Heart left ventricle (tissue), 16 donors: ENCODE results near the gene DDIT4L. TPM values are rescaled to one million over a fixed set of nuclear protein-coding genes. Genes with fewer than 3 reads are reported as not detected.
A peak's percentile ranks its signal among the peaks of the same experiment; 100 is the strongest.

Source experiments
- ATAC-seq, 4 donors: fragments of 200-7000 bp; cut with Tn5 transposase; one replicate each; pipeline ENCODE4 v1.9.1; 2020 to 2022; ENCODE audit warnings: moderate library complexity in 4 of 4, mild to moderate bottlenecking in 3 of 4, moderate number of reproducible peaks in 1 of 4
- DNase-seq, 5 donors: peaks; one replicate each; pipeline ENCODE4 v3.0.0-alpha.2; 2020
- H3K27ac ChIP-seq, 12 donors: fragments of 200-600 bp; sonication (generic) in 4 of 12; one replicate each; pipeline versions ENCODE4 v1.5.0 to v1.8.0; 2016 to 2022; ENCODE audit warnings: mild to moderate bottlenecking in 2 of 12
- H3K27me3 ChIP-seq, 9 donors: fragments of 200-600 bp; sonication (generic) in 2 of 9; one replicate each; pipeline versions ENCODE4 v1.5.1 to v1.8.0; 2016 to 2022; ENCODE audit warnings: mild to moderate bottlenecking in 3 of 9
- H3K36me3 ChIP-seq, 9 donors: fragments of 200-600 bp; sonication (generic) in 2 of 9; one replicate each; pipeline versions ENCODE4 v1.5.0 to v1.8.0; 2018 to 2022; ENCODE audit warnings: mild to moderate bottlenecking in 2 of 9
- H3K4me1 ChIP-seq, 12 donors: fragments of 200-600 bp; sonication (generic) in 4 of 12; one replicate each; pipeline versions ENCODE4 v1.5.0 to v1.8.0; 2016 to 2022; ENCODE audit warnings: mild to moderate bottlenecking in 3 of 12
- H3K4me3 ChIP-seq, 12 donors: fragments of 200-600 bp; sonication (generic) in 4 of 12; one replicate each; pipeline versions ENCODE4 v1.5.0 to v1.8.0; 2017 to 2022; ENCODE audit warnings: mild to moderate bottlenecking in 9 of 12, moderate library complexity in 4 of 12
- H3K9me3 ChIP-seq, 12 donors: fragments of 200-600 bp; sonication (generic) in 4 of 12; one replicate each; pipeline versions ENCODE4 v1.5.0 to v1.8.0; 2016 to 2022; ENCODE audit warnings: mild to moderate bottlenecking in 1 of 12
- CTCF ChIP-seq, 12 donors: fragments of 200-600 bp; sonication (generic) in 4 of 12; IDR thresholded peaks; one replicate each; pipeline versions ENCODE4 v1.5.0 to v1.8.0; 2018 to 2022; ENCODE audit warnings: antibody characterized with exemption in 12 of 12, mild to moderate bottlenecking in 5 of 12
- POLR2A ChIP-seq, 2 donors: fragments of 450-650 bp; IDR thresholded peaks; one replicate each; pipeline ENCODE4 v1.6.1; 2017; ENCODE audit warnings: antibody characterized with exemption in 2 of 2, mild to moderate bottlenecking in 2 of 2, moderate library complexity in 2 of 2
- WGBS, 4 donors: extraction: QIAGEN DNeasy Blood & Tissue Kit in 2 of 4; methylation state at CpG; one replicate each; pipeline versions ENCODE4 v1.1.5 to v1.1.7; 2013 to 2018; 5-methylcytosine and 5-hydroxymethylcytosine counted together
- intact Hi-C, 10 donors: fragments of 100-400 bp; cut with DNase I; formaldehyde crosslinking; loops; one replicate each; pipeline versions ENCODE4 v1.11.1 to v1.14.2; 2022
- polyA plus RNA-seq, 2 donors: library from polyadenylated mRNA; stranded (reverse); fragments of 200-250 nt; gene quantifications; one replicate each; pipeline ENCODE4 v1.2.3, GENCODE V29; 2013
- total RNA-seq, 9 donors: library from RNA; depleted of rRNA in 2 of 9; stranded (reverse); fragments of >200 nt in 2 of 9; fragmentation: NEBNext Ultra II Directional in 3 of 9; extraction: Animal tissue kit (Norgen Biotek cat#: 25700) in 3 of 9; gene quantifications; one replicate each; pipeline versions ENCODE4 v1.1.0 to v1.2.4, GENCODE V29; 2016 to 2023
- donor health status: ischemic (EF 13 %, LVEDD 7.1; RV severe dilation, severe dysfunction).
- donor health status: healthy with polysubstance abuse.
- donor health status: DM: no; HTN: yes; CAD: no.
- donor health status: DM: no; HTN: no; CAD: no.
- donor health status: ischemic (EF 25% LVEDD 6.9; RV normal size, moderate dysfunction).
- donor health status: ischemic (EF 25% LVEDD 5.7; RV mildly dilated, moderate dysfunction).
- donor health status: healthy.
- donor health status: DM: yes; HTN: yes; CAD: no.
- donor health status: ischemic (EF 35%, LVEDD 5.7; RV mildly dilated, moderate dysfunction).
- donor health status: nonischemic (EF 11% LVEDD 7.7; RV severe dilation, severe dysfunction).
- donor health status: DM: yes; HTN: yes; CAD: no.
- donor health status: PGD.
- donor health status: ischemic (EF 29% LVEDD 5.4; RV normal size, mild dysfunction).
- donor health status: nonischemic (EF 23%, LVEDD 6.1; RV moderate dilation, normal function).

Gene DDIT4L
- total and polyA plus RNA-seq, 11 donors = 0.28 to 3.4 (median 0.46) TPM; not detected in 1

DNA sequence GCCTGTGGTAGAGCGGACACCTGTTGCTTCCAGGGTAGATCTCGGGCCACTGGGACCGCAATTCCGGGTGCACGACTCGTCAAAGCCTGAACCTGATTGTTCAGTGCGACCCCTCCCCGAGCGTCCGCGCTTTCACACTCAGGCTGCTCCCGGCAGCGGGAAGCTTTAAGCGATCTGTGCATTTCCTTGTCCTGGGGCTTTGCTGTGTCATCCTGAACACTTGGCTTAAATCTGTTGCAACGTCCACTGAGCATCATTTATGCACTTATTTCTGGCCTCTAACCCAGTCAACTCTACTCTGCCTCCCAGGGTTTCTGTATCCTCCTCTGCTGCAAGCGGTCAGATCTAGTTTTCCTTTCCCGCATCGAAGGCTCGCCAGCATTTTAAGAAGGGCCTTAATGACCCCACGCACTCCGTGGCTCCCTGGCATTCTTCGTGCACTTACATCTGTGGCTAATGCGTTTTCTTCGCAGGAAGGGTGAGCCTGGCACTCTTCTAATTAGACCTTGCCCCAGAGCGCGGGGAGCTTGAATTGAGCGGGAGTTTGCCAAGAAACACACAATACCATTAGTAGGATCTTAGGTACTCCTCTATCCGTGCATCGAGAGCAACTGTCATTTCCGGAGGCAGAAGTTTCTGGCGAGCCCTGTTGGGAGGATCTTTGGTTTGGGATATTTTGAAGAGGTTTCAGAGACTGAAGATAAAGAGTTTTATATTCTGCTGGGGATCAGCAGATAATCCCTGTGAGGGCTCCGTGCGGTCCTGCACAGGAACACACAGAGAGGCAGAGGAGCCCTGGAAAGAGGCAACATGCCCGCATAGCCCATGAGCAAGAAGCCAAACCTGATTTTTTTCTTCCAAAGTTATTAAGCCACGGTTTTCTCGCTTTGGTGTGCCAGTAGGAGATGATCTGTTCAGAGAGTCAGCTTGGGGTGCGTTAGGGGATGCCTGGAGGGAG, 654 bp upstream of the DDIT4L start:
- TF ChIP-seq POLR2A (IDR thresholded peaks at IDR 0.05) (no peak), CTCF (IDR thresholded peaks at IDR 0.05) (no peak)
- Histone ChIP-seq H3K4me3 (peak overlapping the region; percentile 47 to 85 (median 70)), H3K27me3 (peaks cover 0 to 27% (median 4%) of the 10 kb centered on the region in 9 donors), H3K9me3 (no peaks in the 10 kb centered on the region), H3K27ac (peak overlapping the region in 1 of 12 donors; percentile 56), H3K4me1 (peaks cover 0 to 22% (median 4%) of the 10 kb centered on the region in 12 donors), H3K36me3 (no peaks in the 10 kb centered on the region)
- intact Hi-C loops = no loop called here
- no peak for DNase-seq
- WGBS, 4 donors = 13 to 19% (median 14%) methylated on average over 26 to 37 of the region's 37 CpGs
- ATAC-seq = peak; percentile 42 to 57 (median 43)

- no peaks in the 10 kb centered on the region for H3K9me3 ChIP-seq
- H3K4me1 ChIP-seq = peaks cover 0 to 22% (median 4%) of the 10 kb centered on the region in 12 donors
- 30 to 39% (median 39%) methylated on average over 4 of the region's 4 CpGs for WGBS, 4 donors
- H3K27ac ChIP-seq = no peak overlapping the region
- no peak for TF ChIP-seq CTCF (IDR thresholded peaks at IDR 0.05)
- no peak for TF ChIP-seq POLR2A (IDR thresholded peaks at IDR 0.05)
- H3K27me3 ChIP-seq = peaks cover 0 to 27% (median 4%) of the 10 kb centered on the region in 9 donors
- no peak for ATAC-seq
- intact Hi-C loops = no loop called here
- H3K36me3 ChIP-seq = no peaks in the 10 kb centered on the region
- DNase-seq = no peak
- peak overlapping the region in 7 of 12 donors; percentile 58 to 85 (median 77) for H3K4me3 ChIP-seq
These were observed 1.4 kb downstream of the DDIT4L start for GRCh38 chr4:100188829-100189228.

GRCh38 chr4:100187781-100188180, 2.5 kb downstream of the DDIT4L start:
- TF ChIP-seq POLR2A (IDR thresholded peaks at IDR 0.05) (no peak), CTCF (IDR thresholded peaks at IDR 0.05) (no peak)

GRCh38 chr4:100184787-100185186, 5.5 kb downstream of the DDIT4L start:
- no peaks in the 10 kb centered on the region for H3K9me3 ChIP-seq
- ATAC-seq = no peak
- H3K27ac ChIP-seq = no peak overlapping the region
- H3K4me3 ChIP-seq = no peak overlapping the region
- H3K36me3 ChIP-seq = no peaks in the 10 kb centered on the region
- DNase-seq = no peak
- intact Hi-C loops = no loop called here
- 92 to 100% (median 96%) methylated on average over 2 of the region's 2 CpGs for WGBS, 4 donors
- peaks cover 0 to 13% (median 1%) of the 10 kb centered on the region in 9 donors for H3K27me3 ChIP-seq
- peaks cover 0 to 14% (median 3%) of the 10 kb centered on the region in 12 donors for H3K4me1 ChIP-seq
- TF ChIP-seq POLR2A (IDR thresholded peaks at IDR 0.05) (no peak), CTCF (IDR thresholded peaks at IDR 0.05) (no peak)

More at GRCh38 chr4:100187781-100188180, 2.5 kb downstream of the DDIT4L start:
- peaks cover 0 to 27% (median 4%) of the 10 kb centered on the region in 9 donors for H3K27me3 ChIP-seq
- H3K4me1 ChIP-seq = peaks cover 0 to 22% (median 4%) of the 10 kb centered on the region in 12 donors
- no peak overlapping the region for H3K4me3 ChIP-seq
- H3K36me3 ChIP-seq = no peaks in the 10 kb centered on the region
- 93 to 96% (median 96%) methylated on average over 9 of the region's 9 CpGs for WGBS, 4 donors
- ATAC-seq = no peak
- no peak overlapping the region for H3K27ac ChIP-seq
- no peak for DNase-seq
- intact Hi-C loops = no loop called here
- no peaks in the 10 kb centered on the region for H3K9me3 ChIP-seq
